GM19239 (cell line): ENCODE data around the gene DGKB.

ENCODE experiments used
- DNase-seq: peaks from one replicate; pipeline ENCODE4 v3.0.0; 2011; ENCODE audit warnings: low spot score; ENCODE audit not compliant: insufficient read length
- FAIRE-seq: peaks from 2 replicates; lab custom pipeline; 2011; peaks lifted over from hg19 to GRCh38; lab: Jason Lieb, UNC

The DGKB gene

GRCh38 chr7:14095233-14095950 is 807.2 kb downstream of the DGKB start:
- FAIRE-seq (no peak), DNase-seq (no peak)
